ENCODE data around the gene SNRPE.

DNA sequence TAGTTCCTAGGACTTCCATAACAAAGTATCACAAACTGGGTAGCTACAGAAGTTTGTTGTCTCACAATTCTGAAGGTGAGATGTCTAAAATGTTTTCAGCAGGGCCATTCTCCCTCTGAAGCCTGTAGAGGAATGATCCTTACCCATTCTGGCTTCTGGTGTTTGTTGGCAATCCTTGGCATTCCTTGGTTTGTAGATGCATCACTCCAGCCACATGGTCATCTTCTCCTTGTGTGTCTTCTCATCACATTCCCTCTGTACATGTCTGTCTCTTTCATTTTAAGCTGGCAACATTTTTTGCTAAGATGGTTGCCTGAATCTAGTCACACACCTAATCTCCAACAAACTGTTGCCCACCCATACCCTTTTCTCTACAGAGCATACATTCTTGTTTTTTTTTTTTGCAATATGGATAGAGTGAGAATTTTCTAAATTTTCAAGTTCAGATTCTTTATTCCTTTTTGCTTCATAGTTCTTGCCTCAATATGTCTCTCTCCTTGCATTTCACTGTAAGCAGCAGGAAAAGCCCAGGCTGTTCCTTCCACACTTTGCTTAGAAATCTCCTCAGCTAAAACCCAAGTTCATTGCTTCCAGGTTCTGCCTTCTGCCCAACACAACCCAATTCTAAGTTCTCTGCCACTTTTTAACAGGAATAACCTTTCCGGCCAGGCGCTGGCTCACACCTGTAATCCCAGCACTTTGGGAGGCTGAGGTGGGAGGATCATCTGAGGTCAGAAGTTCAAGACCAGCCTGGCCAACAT lies 47.6 kb upstream of the SNRPE start:
- TF ChIP-seq TAF1 (IDR thresholded peaks at IDR 0.05; ENCODE audit: borderline replicate concordance, insufficient read depth, low read length) (no peak), POLR2AphosphoS5 (IDR thresholded peaks at IDR 0.05; ENCODE audit: low read depth, low read length) (no peak), SIN3A (IDR thresholded peaks at IDR 0.05; ENCODE audit: borderline replicate concordance, insufficient read depth, low read length) (no peak)
- TF ChIP-seq, protein P1, sequence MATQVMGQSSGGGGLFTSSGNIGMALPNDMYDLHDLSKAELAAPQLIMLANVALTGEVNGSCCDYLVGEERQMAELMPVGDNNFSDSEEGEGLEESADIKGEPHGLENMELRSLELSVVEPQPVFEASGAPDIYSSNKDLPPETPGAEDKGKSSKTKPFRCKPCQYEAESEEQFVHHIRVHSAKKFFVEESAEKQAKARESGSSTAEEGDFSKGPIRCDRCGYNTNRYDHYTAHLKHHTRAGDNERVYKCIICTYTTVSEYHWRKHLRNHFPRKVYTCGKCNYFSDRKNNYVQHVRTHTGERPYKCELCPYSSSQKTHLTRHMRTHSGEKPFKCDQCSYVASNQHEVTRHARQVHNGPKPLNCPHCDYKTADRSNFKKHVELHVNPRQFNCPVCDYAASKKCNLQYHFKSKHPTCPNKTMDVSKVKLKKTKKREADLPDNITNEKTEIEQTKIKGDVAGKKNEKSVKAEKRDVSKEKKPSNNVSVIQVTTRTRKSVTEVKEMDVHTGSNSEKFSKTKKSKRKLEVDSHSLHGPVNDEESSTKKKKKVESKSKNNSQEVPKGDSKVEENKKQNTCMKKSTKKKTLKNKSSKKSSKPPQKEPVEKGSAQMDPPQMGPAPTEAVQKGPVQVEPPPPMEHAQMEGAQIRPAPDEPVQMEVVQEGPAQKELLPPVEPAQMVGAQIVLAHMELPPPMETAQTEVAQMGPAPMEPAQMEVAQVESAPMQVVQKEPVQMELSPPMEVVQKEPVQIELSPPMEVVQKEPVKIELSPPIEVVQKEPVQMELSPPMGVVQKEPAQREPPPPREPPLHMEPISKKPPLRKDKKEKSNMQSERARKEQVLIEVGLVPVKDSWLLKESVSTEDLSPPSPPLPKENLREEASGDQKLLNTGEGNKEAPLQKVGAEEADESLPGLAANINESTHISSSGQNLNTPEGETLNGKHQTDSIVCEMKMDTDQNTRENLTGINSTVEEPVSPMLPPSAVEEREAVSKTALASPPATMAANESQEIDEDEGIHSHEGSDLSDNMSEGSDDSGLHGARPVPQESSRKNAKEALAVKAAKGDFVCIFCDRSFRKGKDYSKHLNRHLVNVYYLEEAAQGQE (IDR thresholded peaks at IDR 0.05; ENCODE audit: insufficient read depth in 1 of 2, low read depth in 2 of 2, low read length in 2 of 2), result no peak
